GM18873 (cell line): ENCODE data around the gene DNAJB2.
A peak's percentile ranks its signal among the peaks of the same experiment; 100 is the strongest.
"Not testable (repeated sequence)": the region's sequence is repeated elsewhere in the genome, so short reads cannot be mapped to it uniquely, and the experiment has no call there.

Experiments used
- ATAC-seq: cut with Tn5 transposase; IDR thresholded peaks from one replicate; pipeline ENCODE4 v1.9.1; 2021; ENCODE audit warnings: mild to moderate bottlenecking, moderate library complexity, moderate number of reproducible peaks; ENCODE audit not compliant: unreplicated experiment, low FRiP score

DNAJB2 gene

DNA sequence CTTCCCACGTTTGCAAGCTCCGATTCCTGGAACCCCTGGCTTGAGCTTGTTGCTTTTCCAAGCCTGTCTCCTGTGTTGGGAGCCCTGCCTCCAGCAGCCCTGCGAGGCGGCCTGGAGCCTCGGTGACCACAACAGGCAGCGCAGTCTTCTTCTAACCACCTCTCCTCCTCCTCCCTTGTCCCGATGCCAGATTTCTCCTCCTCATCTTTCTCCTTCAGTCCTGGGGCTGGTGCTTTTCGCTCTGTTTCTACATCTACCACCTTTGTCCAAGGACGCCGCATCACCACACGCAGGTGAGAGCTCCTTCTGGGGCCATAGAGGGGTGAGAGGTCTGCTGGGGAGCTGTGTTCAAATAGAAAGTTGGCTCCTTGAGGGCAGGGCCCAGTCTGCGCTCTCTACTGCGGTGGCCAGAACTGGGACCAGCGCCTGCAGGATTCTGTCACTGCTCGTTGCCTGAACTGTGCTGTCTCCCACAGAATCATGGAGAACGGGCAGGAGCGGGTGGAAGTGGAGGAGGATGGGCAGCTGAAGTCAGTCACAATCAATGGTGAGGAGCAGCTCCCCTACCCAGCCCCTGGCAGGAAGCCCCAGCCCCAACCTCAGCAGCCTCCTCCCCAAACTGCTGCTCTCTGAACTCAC lies 3.9 kb downstream of the DNAJB2 start:
- ATAC-seq: no peak

DNA sequence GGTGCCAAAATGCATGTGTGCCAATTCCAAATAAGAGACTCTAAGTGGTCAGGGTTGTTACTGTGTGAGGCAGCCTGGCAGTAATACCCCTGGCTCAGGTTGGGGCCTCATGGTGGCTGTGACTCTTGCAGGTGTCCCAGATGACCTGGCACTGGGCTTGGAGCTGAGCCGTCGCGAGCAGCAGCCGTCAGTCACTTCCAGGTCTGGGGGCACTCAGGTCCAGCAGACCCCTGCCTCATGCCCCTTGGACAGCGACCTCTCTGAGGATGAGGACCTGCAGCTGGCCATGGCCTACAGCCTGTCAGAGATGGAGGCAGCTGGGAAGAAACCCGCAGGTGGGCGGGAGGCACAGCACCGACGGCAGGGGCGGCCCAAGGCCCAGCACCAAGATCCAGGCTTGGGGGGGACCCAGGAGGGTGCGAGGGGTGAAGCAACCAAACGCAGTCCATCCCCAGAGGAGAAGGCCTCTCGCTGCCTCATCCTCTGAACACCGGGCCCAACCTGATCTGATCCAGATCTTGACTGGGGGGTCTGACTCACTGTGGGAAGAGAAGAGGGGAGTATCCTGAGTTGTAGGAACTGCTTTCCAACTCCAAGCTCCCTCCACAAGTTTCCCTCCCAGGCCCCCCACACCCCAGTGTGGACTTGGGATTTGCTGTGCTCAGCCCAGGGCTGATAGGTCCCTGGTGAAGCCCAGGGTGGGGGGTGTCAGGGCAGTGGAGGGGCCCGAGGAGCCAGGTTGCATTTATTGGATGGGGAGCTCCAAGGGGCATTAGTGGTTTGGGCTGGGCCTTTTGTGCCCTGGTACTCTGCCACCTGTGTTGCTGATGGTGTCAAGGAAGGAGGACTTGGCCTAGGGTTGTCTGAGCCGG lies 5.6 kb downstream of the DNAJB2 start:
- no peak for ATAC-seq

- no peak for ATAC-seq
Observed at GRCh38 chr2:219285373-219285735, 6.2 kb downstream of the DNAJB2 start.

DNA sequence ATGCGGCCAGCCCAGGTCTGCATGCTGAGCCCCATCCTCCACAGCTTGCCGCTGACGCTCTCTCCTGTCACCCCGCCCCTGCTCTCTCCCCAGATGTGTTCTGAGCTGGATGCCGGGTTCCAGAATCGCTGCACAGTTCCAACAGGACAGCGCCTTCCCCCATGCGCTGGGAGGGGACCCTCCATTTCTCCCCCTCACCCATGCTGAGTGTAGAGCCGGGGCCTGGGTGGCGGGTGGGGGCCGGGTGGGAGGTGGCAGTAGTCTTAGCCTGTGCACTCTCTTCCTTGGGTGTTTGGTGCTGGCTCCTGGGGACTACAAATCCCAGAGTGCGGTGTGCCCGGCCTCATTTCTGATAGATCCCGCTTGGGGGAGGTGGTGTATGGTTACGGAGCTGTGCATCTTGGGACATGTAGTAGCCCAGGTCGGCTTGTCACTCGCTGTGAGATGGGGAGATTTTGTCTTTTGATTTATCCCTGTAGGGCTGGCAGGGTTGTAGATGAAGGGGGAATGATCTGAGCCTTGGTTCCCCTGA lies 6.8 kb downstream of the DNAJB2 start:
- no peak for ATAC-seq

- no peak for ATAC-seq
Observed at GRCh38 chr2:219286436-219287115, 7.4 kb downstream of the DNAJB2 start.

GRCh38 chr2:219287116-219287440 lies 7.9 kb downstream of the DNAJB2 start:
- ATAC-seq: not testable (repeated sequence)

DNA sequence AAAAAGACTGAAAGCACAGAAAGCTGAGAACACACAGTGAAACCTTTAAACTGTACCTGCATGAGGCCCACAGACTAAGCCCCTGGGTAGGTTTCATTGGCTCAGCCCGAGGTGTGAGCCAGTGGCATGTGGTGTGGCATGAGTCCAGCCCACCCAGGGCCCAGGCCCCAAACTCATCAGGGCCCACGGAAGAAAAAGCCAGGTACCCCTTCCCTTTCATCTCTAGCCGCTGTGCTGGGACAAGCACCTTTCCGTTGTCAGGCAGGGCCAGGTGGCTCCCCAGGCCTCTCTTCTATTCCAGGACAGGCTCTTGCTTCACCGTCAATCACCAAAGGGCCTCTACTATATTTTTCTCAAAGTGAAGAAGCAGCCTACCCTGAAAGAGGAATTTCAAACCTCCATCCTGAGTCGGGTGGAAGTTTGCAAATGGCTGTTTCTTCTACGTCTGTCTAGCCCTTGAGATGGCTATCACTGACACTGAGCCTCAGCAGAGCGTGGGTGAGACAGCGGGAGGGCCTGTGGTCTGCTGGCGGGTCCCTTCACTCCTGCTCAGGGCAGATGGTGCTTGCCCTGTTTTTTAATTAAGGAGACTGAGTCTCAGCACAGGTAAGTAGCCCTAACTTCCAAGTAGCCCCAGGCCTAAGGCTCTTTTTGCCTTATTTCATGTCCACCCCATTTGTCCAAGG lies 8.6 kb downstream of the DNAJB2 start:
- no peak for ATAC-seq

- no peak for ATAC-seq
Observed at GRCh38 chr2:219289195-219289536, 10.0 kb downstream of the DNAJB2 start.

GRCh38 chr2:219289537-219290361 lies 10.6 kb downstream of the DNAJB2 start:
- no peak for ATAC-seq

GRCh38 chr2:219290381-219291171 lies 11.4 kb downstream of the DNAJB2 start:
- ATAC-seq: no peak

GRCh38 chr2:219291394-219291793 lies 12.2 kb downstream of the DNAJB2 start:
- no peak for ATAC-seq

GRCh38 chr2:219291910-219292490 lies 12.8 kb downstream of the DNAJB2 start:
- no peak for ATAC-seq

DNA sequence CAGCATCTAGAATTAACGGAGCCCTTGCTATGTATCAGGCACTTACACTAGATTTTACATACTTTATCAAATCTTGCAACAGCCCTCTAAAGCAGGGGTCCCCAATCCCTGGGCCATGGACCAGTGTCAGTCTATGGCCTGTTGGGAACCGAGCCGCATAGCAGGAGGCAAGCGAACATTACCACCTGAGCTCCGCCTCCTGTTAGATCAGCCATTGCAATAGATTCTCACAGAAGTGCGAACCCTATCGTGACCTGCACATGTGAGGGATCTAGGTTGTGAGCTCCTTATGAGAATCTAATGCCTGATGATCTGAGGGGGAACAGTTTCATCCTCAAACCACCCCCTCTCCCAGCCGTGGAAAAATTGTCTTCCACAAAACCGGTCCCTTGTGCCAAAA lies 13.4 kb downstream of the DNAJB2 start:
- ATAC-seq: no peak

DNA sequence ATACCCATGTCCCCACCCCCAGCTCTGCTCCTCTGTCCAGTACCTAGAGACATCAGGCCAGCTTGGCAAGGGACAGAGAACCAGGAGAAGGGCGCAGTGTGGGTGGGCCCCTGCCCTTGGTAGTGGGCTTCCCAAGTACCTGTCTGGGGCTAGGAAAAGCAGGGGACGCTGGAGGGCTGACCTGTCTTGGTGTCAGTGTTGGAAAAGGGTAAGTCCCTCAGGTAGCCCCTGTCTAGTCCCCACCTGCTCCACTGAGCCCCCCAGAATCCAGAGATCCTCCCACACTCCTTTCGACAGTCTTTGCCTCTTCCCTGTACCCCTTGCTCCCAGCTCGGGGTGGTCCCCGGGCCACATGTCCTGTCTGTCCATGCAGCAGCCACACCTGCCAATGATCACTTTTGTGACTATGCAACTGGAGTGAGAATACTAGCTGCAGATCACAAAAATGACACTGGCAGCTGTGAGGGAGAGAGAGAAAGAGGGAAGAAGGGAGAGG lies 14.6 kb downstream of the DNAJB2 start:
- no peak for ATAC-seq

- peak; percentile 82 for ATAC-seq
Observed at GRCh38 chr2:219294356-219295351, 15.5 kb downstream of the DNAJB2 start.

- ATAC-seq: no peak
Observed at GRCh38 chr2:219296142-219296541, 17.0 kb downstream of the DNAJB2 start.

GRCh38 chr2:219296631-219297391 lies 17.6 kb downstream of the DNAJB2 start:
- no peak for ATAC-seq
